Measurements from ENCODE around the gene GMDS.

GMDS gene

DNA sequence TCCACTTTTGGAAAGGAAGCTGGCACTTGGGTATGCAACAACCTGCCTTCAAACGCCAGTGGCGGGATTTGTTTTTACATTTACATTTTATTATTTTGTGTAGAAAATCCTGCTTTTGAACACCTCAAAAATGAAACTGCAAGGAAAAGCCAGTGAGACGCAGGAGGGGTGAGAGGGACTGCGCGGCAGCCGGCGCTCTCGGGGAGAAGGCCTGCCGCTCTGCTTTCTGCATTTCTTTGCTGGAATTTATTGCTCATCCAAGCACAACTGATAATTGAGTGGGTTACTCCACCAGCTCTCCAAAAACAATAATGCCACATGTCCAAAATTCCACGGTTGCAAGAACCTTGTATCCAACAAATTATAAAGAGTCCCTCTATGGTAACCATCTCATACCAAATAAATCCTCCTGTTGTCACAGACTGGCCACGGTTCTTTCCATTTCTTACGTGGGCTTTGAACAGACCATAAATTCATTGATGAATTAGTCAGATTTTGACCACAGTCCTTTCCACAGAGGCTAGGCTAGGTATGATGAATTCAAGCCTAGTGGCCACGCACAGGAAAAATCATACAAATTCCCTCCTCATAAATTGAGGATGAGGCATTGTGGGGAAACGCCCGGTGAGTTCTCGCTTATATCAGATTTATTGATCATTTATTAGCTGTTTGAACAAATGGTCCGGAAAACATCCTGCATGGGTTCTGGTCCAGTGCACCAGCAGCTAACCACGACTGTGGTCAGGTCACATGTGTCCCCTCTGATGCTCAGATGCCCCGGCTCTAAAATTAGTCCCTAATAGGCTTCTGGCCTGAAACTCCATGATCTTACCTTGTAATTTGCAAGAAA is 667.3 kb downstream of the GMDS start:
- H3K4me1 ChIP-seq (ENCODE audit: control insufficient read depth, insufficient read depth, low read length, unreplicated experiment): no peaks in the 10 kb centered on the region
- no peaks in the 10 kb centered on the region for H3K36me3 ChIP-seq (ENCODE audit: insufficient read depth, low read length)
- H2AFZ ChIP-seq (ENCODE audit: low read length, unreplicated experiment): no peak overlapping the region
- H3K79me2 ChIP-seq (ENCODE audit: control insufficient read depth, insufficient read depth, low read length, unreplicated experiment): no peaks in the 10 kb centered on the region
- H3K27me3 ChIP-seq (ENCODE audit: insufficient read depth, low read length): peaks cover 14% of the 10 kb centered on the region
- H3K27ac ChIP-seq (ENCODE audit: low read depth, low read length): no peak overlapping the region
- H3K4me3 ChIP-seq (ENCODE audit: low read depth, low read length): no peak overlapping the region

DNA sequence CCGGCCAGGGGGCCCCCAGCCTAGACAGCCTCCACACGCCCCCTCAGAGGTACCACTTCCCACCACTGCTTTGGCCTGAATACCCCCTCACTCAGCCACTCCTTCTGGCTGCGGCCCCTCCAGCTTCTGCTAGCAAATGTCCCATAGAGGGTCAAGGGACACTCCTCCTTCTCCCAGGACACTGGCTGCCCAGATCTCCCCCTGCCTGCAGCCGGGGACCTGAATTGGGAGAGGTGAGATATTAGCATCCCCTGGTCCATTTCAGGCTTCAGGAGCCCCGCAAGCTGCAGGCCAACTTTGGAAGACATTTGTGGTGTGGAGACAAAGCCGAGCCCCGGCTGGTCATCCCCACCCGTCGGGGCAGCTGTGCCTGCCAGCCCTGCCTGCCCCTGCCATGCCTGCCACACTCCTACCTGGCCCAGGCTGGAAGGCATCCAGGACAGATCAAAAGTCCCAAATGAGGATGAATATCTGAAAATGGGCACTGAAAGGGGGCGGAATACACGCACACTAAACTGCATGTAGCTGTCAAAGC is 668.2 kb downstream of the GMDS start:
- H3K4me3 ChIP-seq (ENCODE audit: low read depth, low read length): no peak overlapping the region

DNA sequence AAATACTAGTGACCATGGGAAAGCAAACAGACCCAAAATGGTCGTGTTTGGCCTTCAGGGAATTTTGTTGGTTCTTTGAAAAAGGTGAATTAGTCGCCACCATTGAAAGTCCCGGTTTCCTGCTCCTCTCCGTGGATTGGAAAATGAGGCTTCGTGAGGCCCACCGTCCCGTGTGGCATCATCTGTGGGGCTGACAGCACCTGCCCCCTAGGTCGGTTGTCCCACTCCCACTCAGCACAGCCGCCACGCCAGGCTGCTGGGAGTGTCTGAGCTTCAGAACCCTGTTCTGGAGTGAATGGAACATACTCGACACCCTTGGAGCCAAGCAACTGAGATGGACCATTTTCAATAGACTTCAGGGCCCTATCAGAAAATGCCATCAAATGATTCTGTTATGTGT is 668.7 kb downstream of the GMDS start:
- no peaks in the 10 kb centered on the region for H3K79me2 ChIP-seq (ENCODE audit: control insufficient read depth, insufficient read depth, low read length, unreplicated experiment)
- peaks cover 13% of the 10 kb centered on the region for H3K27me3 ChIP-seq (ENCODE audit: insufficient read depth, low read length)
- H3K4me1 ChIP-seq (ENCODE audit: control insufficient read depth, insufficient read depth, low read length, unreplicated experiment): no peaks in the 10 kb centered on the region
- no peak overlapping the region for H3K27ac ChIP-seq (ENCODE audit: low read depth, low read length)
- no peak overlapping the region for H3K4me3 ChIP-seq (ENCODE audit: low read depth, low read length)
- no peaks in the 10 kb centered on the region for H3K36me3 ChIP-seq (ENCODE audit: insufficient read depth, low read length)
- H2AFZ ChIP-seq (ENCODE audit: low read length, unreplicated experiment): no peak overlapping the region

More for the DNA sequence above, 668.2 kb downstream of the GMDS start:
- Histone ChIP-seq H3K79me2 (ENCODE audit: control insufficient read depth, insufficient read depth, low read length, unreplicated experiment) (no peaks in the 10 kb centered on the region), H3K4me1 (ENCODE audit: control insufficient read depth, insufficient read depth, low read length, unreplicated experiment) (no peaks in the 10 kb centered on the region), H3K27ac (ENCODE audit: low read depth, low read length) (no peak overlapping the region), H2AFZ (ENCODE audit: low read length, unreplicated experiment) (no peak overlapping the region), H3K27me3 (ENCODE audit: insufficient read depth, low read length) (peaks cover 13% of the 10 kb centered on the region), H3K36me3 (ENCODE audit: insufficient read depth, low read length) (no peaks in the 10 kb centered on the region)

DNA sequence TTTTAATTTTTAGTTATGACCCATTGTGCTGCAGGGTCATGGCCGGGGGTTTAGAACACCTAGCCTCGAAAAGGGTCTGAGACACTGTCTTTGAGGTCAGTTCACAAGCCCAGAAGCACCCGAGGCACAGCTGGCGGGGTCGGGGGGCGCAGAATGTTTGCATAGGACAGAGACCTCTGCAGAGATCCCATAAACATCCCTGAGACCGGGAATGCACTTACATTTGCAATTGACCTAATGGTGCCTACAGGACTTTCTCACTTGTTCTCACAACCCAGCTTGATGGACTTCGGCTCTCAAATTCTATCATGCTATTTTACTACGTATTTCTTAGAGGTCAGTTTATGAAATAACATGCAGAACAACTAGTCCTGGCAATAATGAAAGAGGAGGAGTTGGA is 669.2 kb downstream of the GMDS start:
- Histone ChIP-seq H3K27ac (ENCODE audit: low read depth, low read length) (no peak overlapping the region), H2AFZ (ENCODE audit: low read length, unreplicated experiment) (no peak overlapping the region), H3K79me2 (ENCODE audit: control insufficient read depth, insufficient read depth, low read length, unreplicated experiment) (no peaks in the 10 kb centered on the region), H3K27me3 (ENCODE audit: insufficient read depth, low read length) (peaks cover 18% of the 10 kb centered on the region), H3K36me3 (ENCODE audit: insufficient read depth, low read length) (no peaks in the 10 kb centered on the region), H3K4me3 (ENCODE audit: low read depth, low read length) (no peak overlapping the region), H3K4me1 (ENCODE audit: control insufficient read depth, insufficient read depth, low read length, unreplicated experiment) (no peaks in the 10 kb centered on the region)

DNA sequence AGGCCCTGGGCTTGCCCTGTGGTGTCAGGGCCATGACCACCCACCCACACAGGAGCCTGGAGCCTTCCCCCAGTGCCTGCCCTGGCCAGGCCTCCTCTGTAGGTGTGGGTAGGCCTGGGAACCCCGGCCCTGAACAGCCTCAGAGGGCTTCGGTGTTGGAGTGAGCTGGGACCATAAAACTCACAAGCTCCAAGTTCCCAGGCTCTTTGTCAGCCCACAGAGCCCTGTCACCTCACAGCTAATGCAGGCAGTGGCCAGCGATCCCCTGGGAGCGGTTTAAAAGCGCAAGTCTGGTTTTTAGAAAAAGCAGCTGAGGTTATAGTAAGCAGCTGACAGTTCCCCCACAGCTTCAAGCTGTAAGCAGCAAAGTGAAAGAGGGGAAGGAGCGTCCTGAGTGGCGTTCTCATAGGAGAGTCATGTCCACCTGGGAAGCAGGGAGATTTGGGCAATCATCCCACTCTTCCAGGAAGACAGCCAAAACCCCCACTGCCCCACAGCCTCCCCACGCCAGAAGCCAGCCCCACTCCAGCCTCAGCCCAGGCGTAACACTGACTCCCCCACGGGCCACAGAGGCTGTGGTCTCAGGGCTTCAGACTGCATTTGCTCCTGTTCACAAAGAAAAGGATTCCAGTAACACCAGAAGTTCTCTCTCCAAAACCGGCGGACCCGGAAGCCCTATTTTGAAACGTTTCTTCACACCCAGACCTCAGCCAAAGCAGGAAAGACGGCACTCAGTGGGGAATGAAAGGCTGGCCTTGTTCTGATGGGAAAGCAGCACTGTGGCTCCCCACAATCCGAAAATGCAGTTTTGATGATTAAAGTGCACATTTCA is 670.0 kb downstream of the GMDS start:
- Histone ChIP-seq H3K27me3 (ENCODE audit: insufficient read depth, low read length) (peaks cover 22% of the 10 kb centered on the region), H2AFZ (ENCODE audit: low read length, unreplicated experiment) (no peak overlapping the region), H3K79me2 (ENCODE audit: control insufficient read depth, insufficient read depth, low read length, unreplicated experiment) (no peaks in the 10 kb centered on the region), H3K4me3 (ENCODE audit: low read depth, low read length) (no peak overlapping the region), H3K36me3 (ENCODE audit: insufficient read depth, low read length) (no peaks in the 10 kb centered on the region), H3K27ac (ENCODE audit: low read depth, low read length) (no peak overlapping the region), H3K4me1 (ENCODE audit: control insufficient read depth, insufficient read depth, low read length, unreplicated experiment) (no peaks in the 10 kb centered on the region)

DNA sequence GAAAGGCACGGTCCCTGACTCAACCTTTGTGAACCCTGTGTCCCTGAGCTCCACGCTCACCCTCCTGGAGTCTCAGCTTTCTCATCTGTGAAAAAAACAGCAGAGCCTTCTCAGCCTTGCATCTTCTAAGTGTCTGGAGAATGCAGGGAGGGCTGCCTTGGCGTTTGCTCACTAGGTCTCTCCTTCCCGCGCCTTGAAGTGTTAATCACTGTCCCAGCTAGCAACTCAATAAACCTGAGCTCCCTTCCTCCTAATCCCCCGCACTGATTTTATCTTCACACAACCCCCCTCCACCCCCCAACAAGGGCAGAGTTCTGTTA is 670.6 kb downstream of the GMDS start:
- no peaks in the 10 kb centered on the region for H3K36me3 ChIP-seq (ENCODE audit: insufficient read depth, low read length)
- no peak overlapping the region for H3K27ac ChIP-seq (ENCODE audit: low read depth, low read length)

DNA sequence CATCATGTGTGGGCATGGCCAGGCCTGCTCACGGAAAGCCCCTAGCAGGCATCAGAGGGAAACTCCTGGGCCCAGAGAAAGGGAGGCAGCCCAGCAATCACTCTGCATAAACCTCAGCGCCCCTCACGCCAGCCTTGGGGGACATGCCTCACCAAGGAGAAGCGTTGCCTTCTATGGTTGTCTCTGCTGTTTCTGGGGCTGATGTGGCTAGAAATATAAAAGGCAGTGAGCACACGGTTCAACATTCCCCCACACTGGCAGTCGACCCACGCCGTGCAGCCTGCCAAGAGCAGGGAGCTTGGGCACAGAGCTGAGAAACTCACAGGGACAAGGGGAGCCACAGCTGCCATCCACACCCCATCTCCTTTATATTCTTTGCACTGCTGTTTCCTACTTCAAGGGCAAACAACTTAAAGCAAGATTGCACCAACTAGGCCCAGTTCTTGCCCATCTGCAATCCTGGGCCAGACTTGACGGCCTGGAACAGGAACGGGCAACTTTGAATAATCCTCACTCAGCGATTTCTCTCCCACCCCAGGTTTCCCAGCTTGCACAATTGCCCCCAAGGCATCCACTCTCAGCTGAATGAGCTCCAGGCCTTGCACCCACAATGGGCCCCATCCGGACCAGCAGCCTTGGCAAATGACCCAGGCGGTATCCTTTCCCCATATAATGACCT is 671.2 kb downstream of the GMDS start:
- Histone ChIP-seq H3K27ac (ENCODE audit: low read depth, low read length) (no peak overlapping the region), H2AFZ (ENCODE audit: low read length, unreplicated experiment) (no peak overlapping the region), H3K4me3 (ENCODE audit: low read depth, low read length) (no peak overlapping the region), H3K4me1 (ENCODE audit: control insufficient read depth, insufficient read depth, low read length, unreplicated experiment) (no peaks in the 10 kb centered on the region), H3K27me3 (ENCODE audit: insufficient read depth, low read length) (peaks cover 21% of the 10 kb centered on the region), H3K79me2 (ENCODE audit: control insufficient read depth, insufficient read depth, low read length, unreplicated experiment) (no peaks in the 10 kb centered on the region), H3K36me3 (ENCODE audit: insufficient read depth, low read length) (no peaks in the 10 kb centered on the region)

More for the DNA sequence above, 670.6 kb downstream of the GMDS start:
- Histone ChIP-seq H2AFZ (ENCODE audit: low read length, unreplicated experiment) (no peak overlapping the region), H3K79me2 (ENCODE audit: control insufficient read depth, insufficient read depth, low read length, unreplicated experiment) (no peaks in the 10 kb centered on the region), H3K4me3 (ENCODE audit: low read depth, low read length) (no peak overlapping the region), H3K4me1 (ENCODE audit: control insufficient read depth, insufficient read depth, low read length, unreplicated experiment) (no peaks in the 10 kb centered on the region), H3K27me3 (ENCODE audit: insufficient read depth, low read length) (peaks cover 22% of the 10 kb centered on the region)

Data from ACC112 (cell line).